ENCODE results near the gene TDP1. TPM values are rescaled to one million over a fixed set of nuclear protein-coding genes. Genes with fewer than 3 reads are reported as not detected.
A peak's percentile ranks its signal among the peaks of the same experiment; 100 is the strongest.

The TDP1 gene
- total and polyA plus RNA-seq, 12 donors, result 2.3 to 24.8 (median 9.6) TPM

GRCh38 chr14:89912221-89912620 is 43.5 kb upstream of the TDP1 start:
- DNase-seq, result no peak
- intact Hi-C loops (cut with DNase I), result loop anchor here (10.0 kb wide), 2 partner anchors 487 to 887 kb away; no protein-coding TSS in a partner anchor
- no peak overlapping the region for H3K27ac ChIP-seq

GRCh38 chr14:89912667-89913211 is 43.0 kb upstream of the TDP1 start:
- intact Hi-C loops (cut with DNase I), result loop anchor here (10.0 kb wide), 2 partner anchors 488 to 888 kb away; no protein-coding TSS in a partner anchor
- H3K36me3 ChIP-seq (replicated peaks in 1 of 2), result no peaks in the 10 kb centered on the region
- no peak overlapping the region for H3K4me3 ChIP-seq
- 23 to 31% (median 28%) methylated on average over 9 of the region's 9 CpGs for WGBS, 4 donors
- TF ChIP-seq, protein P1, sequence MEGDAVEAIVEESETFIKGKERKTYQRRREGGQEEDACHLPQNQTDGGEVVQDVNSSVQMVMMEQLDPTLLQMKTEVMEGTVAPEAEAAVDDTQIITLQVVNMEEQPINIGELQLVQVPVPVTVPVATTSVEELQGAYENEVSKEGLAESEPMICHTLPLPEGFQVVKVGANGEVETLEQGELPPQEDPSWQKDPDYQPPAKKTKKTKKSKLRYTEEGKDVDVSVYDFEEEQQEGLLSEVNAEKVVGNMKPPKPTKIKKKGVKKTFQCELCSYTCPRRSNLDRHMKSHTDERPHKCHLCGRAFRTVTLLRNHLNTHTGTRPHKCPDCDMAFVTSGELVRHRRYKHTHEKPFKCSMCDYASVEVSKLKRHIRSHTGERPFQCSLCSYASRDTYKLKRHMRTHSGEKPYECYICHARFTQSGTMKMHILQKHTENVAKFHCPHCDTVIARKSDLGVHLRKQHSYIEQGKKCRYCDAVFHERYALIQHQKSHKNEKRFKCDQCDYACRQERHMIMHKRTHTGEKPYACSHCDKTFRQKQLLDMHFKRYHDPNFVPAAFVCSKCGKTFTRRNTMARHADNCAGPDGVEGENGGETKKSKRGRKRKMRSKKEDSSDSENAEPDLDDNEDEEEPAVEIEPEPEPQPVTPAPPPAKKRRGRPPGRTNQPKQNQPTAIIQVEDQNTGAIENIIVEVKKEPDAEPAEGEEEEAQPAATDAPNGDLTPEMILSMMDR (IDR thresholded peaks at IDR 0.05), result no peak
- TF ChIP-seq POLR2A (IDR thresholded peaks at IDR 0.05), result no peak
- no peaks in the 10 kb centered on the region for H3K27me3 ChIP-seq
- H3K4me1 ChIP-seq (replicated peaks in 1 of 2), result peaks cover 0 to 13% of the 10 kb centered on the region in 2 donors
- DNase-seq, result peak; percentile 29 to 71 (median 54)
- no peaks in the 10 kb centered on the region for H3K9me3 ChIP-seq (replicated peaks in 1 of 3)
- H3K27ac ChIP-seq, result peak overlapping the region in 1 of 5 donors; percentile 9

More at GRCh38 chr14:89912221-89912620, 43.5 kb upstream of the TDP1 start:
- no peak for TF ChIP-seq POLR2A (IDR thresholded peaks at IDR 0.05)
- TF ChIP-seq, protein P1 (IDR thresholded peaks at IDR 0.05), result no peak
- Histone ChIP-seq H3K4me1 (replicated peaks in 1 of 2) (peaks cover 0 to 13% of the 10 kb centered on the region in 2 donors), H3K4me3 (no peak overlapping the region), H3K27me3 (no peaks in the 10 kb centered on the region), H3K9me3 (replicated peaks in 1 of 3) (no peaks in the 10 kb centered on the region), H3K36me3 (replicated peaks in 1 of 2) (no peaks in the 10 kb centered on the region)
- WGBS, 4 donors, result 64 to 69% (median 65%) methylated on average over 2 of the region's 2 CpGs

GRCh38 chr14:89915114-89915878 is 40.4 kb upstream of the TDP1 start:
- Histone ChIP-seq H3K27me3 (no peaks in the 10 kb centered on the region), H3K27ac (no peak overlapping the region), H3K4me3 (no peak overlapping the region), H3K9me3 (replicated peaks in 1 of 3) (no peaks in the 10 kb centered on the region), H3K4me1 (replicated peaks in 1 of 2) (peaks cover 0 to 13% of the 10 kb centered on the region in 2 donors), H3K36me3 (replicated peaks in 1 of 2) (no peaks in the 10 kb centered on the region)
- 17 to 18% (median 17%) methylated on average over 6 of the region's 6 CpGs for WGBS, 4 donors
- no peak for TF ChIP-seq POLR2A (IDR thresholded peaks at IDR 0.05)
- TF ChIP-seq, protein P1 (IDR thresholded peaks at IDR 0.05), result peak; percentile 83 to 96 (median 89)
- peak; percentile 34 to 91 (median 61) for DNase-seq
- intact Hi-C loops (cut with DNase I), result loop anchor here (5.0 to 10.0 kb wide), 3 partner anchors 490 to 890 kb away; no protein-coding TSS in a partner anchor

GRCh38 chr14:89918721-89919120 is 37.0 kb upstream of the TDP1 start:
- TF ChIP-seq, protein P1 (IDR thresholded peaks at IDR 0.05), result no peak
- TF ChIP-seq POLR2A (IDR thresholded peaks at IDR 0.05), result no peak
- no peak for DNase-seq
- no peaks in the 10 kb centered on the region for H3K9me3 ChIP-seq (replicated peaks in 1 of 3)
- H3K27ac ChIP-seq, result no peak overlapping the region
- H3K4me3 ChIP-seq, result no peak overlapping the region
- 91 to 98% (median 96%) methylated on average over 2 of the region's 2 CpGs for WGBS, 4 donors
- no peaks in the 10 kb centered on the region for H3K27me3 ChIP-seq
- no peaks in the 10 kb centered on the region for H3K4me1 ChIP-seq (replicated peaks in 1 of 2)
- intact Hi-C loops (cut with DNase I), result loop anchor here (5.0 to 10.0 kb wide), 3 partner anchors 494 to 894 kb away; no protein-coding TSS in a partner anchor
- H3K36me3 ChIP-seq (replicated peaks in 1 of 2), result no peaks in the 10 kb centered on the region
